ENCODE measurements around the gene IKZF3.
"Not testable (repeated sequence)": the region's sequence is repeated elsewhere in the genome, so short reads cannot be mapped to it uniquely, and the experiment has no call there.

Gene IKZF3

DNA sequence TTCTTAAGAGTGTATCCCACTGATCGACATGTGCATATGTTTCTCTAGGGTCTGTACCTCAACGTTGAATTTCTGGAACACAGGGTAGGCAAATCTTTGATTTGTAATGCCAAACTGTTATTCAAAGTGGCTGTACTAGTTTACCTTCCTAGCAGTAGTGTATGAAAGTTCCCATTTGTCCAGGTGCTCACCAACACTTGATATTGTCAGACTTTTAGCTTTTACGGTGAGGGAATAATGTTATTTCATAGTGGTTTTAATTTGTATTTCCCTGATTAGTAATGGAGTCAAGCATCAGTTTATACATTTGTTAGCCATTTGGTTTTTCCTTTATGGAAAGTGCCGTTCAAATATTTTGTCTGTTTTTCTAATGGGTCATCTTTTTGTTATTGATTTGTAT, 34.0 kb upstream of the IKZF3 start:
- Histone ChIP-seq H3K27me3 (replicated peaks; ENCODE audit: control insufficient read depth, insufficient read depth, low read length) (no peaks in the 10 kb centered on the region), H3K4me3 (replicated peaks; ENCODE audit: low read depth, low read length) (no peak overlapping the region), H3K36me3 (ENCODE audit: control insufficient read depth, insufficient read depth, low read length) (no peaks in the 10 kb centered on the region)
- TF ChIP-seq, protein P1, sequence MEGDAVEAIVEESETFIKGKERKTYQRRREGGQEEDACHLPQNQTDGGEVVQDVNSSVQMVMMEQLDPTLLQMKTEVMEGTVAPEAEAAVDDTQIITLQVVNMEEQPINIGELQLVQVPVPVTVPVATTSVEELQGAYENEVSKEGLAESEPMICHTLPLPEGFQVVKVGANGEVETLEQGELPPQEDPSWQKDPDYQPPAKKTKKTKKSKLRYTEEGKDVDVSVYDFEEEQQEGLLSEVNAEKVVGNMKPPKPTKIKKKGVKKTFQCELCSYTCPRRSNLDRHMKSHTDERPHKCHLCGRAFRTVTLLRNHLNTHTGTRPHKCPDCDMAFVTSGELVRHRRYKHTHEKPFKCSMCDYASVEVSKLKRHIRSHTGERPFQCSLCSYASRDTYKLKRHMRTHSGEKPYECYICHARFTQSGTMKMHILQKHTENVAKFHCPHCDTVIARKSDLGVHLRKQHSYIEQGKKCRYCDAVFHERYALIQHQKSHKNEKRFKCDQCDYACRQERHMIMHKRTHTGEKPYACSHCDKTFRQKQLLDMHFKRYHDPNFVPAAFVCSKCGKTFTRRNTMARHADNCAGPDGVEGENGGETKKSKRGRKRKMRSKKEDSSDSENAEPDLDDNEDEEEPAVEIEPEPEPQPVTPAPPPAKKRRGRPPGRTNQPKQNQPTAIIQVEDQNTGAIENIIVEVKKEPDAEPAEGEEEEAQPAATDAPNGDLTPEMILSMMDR (IDR thresholded peaks at IDR 0.05; ENCODE audit: insufficient read depth, low read length, poor library complexity, severe bottlenecking), result no peak
- DNase-seq (ENCODE audit: extremely low read depth, insufficient read length), result no peak

DNA sequence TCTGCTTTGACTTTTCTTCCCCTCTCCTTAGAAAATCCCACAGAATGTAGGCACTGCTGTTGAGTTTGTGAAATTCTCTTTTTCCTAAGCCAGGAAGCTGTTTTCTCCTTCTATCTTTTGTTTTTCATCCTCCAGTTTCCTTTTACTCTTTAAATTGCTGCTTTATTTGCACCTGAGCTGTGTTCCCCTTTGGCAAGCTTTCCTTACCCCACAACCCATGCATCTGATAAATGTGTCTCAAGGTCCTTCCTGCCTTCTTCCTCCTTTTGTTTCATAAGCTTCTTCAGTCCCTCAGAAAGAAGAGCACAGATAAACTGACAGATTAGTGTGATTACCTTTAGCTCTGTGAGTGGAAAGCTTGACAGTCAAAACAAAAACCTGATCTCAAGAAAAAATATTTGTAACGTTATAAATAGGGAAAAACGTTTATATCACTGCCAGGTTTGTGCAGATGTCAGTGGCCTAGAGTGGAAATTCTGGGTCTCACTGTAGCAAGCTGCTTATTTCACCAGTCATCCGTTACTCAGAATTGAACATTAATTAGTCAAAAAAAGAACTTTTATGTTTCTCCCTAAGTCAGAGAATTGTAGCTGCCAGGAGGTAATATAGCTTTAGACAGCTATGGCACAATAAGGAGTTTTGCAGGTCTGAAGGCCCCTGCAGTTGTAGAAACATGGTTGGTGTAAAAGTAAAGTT, 30.7 kb upstream of the IKZF3 start:
- Histone ChIP-seq H3K4me3 (replicated peaks; ENCODE audit: low read depth, low read length) (no peak overlapping the region), H3K36me3 (ENCODE audit: control insufficient read depth, insufficient read depth, low read length) (no peaks in the 10 kb centered on the region), H3K27me3 (replicated peaks; ENCODE audit: control insufficient read depth, insufficient read depth, low read length) (no peaks in the 10 kb centered on the region)
- TF ChIP-seq, protein P1 (IDR thresholded peaks at IDR 0.05; ENCODE audit: insufficient read depth, low read length, poor library complexity, severe bottlenecking), result no peak
- DNase-seq (ENCODE audit: extremely low read depth, insufficient read length), result no peak

DNA sequence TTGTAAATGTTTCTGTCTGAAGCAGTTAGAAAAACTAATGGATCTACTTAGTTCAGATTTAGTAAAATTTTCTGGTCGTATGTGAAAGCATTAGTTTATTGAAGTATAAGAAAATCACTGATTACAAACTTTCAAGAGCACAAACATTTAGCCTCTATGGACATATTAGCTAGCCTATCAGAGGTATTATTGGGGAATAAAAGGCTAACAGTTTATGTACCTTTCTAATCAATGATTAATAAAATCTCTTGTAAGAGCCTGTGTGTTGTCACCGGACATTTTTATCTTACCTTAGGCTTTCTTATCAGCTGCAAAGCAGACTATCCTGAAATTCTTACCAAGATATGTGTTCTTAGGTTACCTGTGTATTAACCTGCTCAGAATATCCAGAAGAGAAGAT, 25.1 kb upstream of the IKZF3 start:
- TF ChIP-seq, protein P1 (IDR thresholded peaks at IDR 0.05; ENCODE audit: insufficient read depth, low read length, poor library complexity, severe bottlenecking), result no peak
- Histone ChIP-seq H3K36me3 (ENCODE audit: control insufficient read depth, insufficient read depth, low read length) (no peaks in the 10 kb centered on the region), H3K27me3 (replicated peaks; ENCODE audit: control insufficient read depth, insufficient read depth, low read length) (no peaks in the 10 kb centered on the region), H3K4me3 (replicated peaks; ENCODE audit: low read depth, low read length) (no peak overlapping the region)
- no peak for DNase-seq (ENCODE audit: extremely low read depth, insufficient read length)

DNA sequence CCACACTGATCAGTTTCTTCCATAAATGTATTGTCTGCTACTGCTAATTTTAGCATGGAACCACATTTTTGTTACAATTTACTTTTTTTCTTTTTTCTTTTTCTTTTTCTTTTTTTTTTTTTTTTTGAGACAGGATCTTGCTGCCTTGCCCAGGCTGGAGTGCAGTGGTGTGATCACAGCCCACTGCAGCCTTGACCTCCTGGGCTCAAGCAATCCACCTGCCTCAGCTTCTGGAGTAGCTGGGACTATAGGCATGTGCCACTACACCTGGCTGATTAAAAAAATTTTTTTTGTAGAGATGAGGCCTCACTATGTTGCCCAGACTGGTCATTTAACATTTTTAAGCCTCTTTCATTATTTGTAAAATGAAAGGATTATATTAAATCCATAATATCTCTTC, 23.0 kb upstream of the IKZF3 start:
- DNase-seq (ENCODE audit: extremely low read depth, insufficient read length), result no peak
- H3K4me3 ChIP-seq (replicated peaks; ENCODE audit: low read depth, low read length), result no peak overlapping the region
- no peaks in the 10 kb centered on the region for H3K36me3 ChIP-seq (ENCODE audit: control insufficient read depth, insufficient read depth, low read length)
- TF ChIP-seq, protein P1 (IDR thresholded peaks at IDR 0.05; ENCODE audit: insufficient read depth, low read length, poor library complexity, severe bottlenecking), result no peak
- no peaks in the 10 kb centered on the region for H3K27me3 ChIP-seq (replicated peaks; ENCODE audit: control insufficient read depth, insufficient read depth, low read length)

DNA sequence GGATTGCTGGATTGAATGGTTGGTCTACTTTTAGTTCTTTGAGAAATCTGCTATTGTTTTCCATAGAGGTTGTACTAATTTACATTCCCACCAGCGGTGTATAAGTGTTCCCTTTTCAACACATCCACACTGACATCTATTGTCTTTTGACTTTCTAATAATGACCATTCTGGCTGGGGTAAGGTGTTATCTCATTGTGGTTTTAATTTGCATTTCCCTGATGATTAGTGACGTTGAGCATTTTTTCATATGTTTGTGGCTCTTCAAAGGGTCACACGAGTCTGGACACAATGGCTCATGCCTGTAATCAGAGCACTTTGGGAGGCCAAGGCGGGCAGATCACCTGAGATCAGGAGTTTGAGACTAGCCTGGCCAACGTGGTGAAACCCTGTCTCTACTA, 22.0 kb upstream of the IKZF3 start:
- not testable (repeated sequence) for H3K4me3 ChIP-seq (replicated peaks; ENCODE audit: low read depth, low read length); H3K27me3 ChIP-seq (replicated peaks; ENCODE audit: control insufficient read depth, insufficient read depth, low read length); DNase-seq (ENCODE audit: extremely low read depth, insufficient read length); H3K36me3 ChIP-seq (ENCODE audit: control insufficient read depth, insufficient read depth, low read length)

DNA sequence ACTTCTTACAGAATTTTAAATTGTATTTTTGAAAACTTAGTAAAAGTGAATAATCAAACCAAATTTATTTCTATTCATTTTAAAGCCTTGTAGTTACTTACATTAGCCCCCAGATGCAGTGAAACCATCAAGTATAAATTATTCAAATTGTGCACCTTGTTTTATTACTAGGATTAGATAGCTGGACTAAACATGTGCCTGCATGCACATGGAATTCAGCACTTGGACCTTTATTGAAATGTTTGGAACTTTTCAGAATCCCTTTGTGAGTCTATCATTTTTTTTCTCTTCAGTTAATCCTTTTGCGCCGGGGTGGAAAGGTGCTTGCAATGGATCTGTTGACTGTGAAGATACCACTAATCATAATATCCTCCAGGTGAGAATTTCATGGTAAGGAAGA, 8.6 kb upstream of the IKZF3 start:
- no peak overlapping the region for H3K4me3 ChIP-seq (replicated peaks; ENCODE audit: low read depth, low read length)
- no peaks in the 10 kb centered on the region for H3K27me3 ChIP-seq (replicated peaks; ENCODE audit: control insufficient read depth, insufficient read depth, low read length)
- no peaks in the 10 kb centered on the region for H3K36me3 ChIP-seq (ENCODE audit: control insufficient read depth, insufficient read depth, low read length)
- no peak for DNase-seq (ENCODE audit: extremely low read depth, insufficient read length)
- TF ChIP-seq, protein P1 (IDR thresholded peaks at IDR 0.05; ENCODE audit: insufficient read depth, low read length, poor library complexity, severe bottlenecking), result peak; percentile 29

Measured in GM06990 (cell line).